ENCODE data around the gene ATRIP.

ATRIP gene

DNA sequence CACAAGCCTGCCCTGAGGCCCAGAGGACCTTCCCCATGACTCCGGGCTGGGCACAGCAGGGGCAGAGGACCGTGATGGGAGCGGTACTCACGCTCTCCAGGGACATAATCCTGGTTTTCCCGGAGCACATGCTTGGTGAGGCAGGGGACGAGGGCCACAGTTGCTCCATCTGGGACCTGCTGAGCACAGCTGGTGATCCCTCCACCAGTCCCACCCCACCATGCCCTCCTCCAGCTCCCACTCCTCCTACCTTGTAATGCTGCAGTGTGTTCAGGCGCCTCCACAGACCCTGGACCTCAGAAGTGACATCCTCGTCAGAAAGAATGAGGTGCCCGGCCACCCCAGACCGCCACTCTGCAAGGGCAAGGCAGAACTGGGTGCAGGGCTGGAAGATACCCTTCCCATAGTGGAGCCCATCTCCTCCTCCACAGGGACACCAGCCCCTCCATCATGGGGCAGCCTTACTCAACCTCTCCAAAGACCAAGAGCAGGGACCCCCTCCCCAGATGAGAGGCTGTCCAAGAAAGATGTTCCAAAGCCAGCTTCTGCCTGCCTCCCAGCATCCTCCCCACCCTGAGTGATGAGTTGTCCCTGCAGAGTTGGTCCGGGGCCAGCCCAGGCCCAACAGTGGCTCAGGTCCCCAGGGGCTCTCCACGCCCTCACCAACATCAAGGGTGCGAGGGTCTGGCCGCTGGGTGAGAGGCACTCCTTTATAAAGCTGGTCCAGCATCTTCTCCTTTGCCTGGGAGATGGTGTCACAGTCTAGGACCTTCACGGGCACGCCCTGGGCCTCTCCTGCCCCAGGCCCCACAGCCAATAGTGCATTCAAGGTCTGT, 36.1 kb upstream of the ATRIP start:
- no peak for DNase-seq (ENCODE audit: low spot score)

DNA sequence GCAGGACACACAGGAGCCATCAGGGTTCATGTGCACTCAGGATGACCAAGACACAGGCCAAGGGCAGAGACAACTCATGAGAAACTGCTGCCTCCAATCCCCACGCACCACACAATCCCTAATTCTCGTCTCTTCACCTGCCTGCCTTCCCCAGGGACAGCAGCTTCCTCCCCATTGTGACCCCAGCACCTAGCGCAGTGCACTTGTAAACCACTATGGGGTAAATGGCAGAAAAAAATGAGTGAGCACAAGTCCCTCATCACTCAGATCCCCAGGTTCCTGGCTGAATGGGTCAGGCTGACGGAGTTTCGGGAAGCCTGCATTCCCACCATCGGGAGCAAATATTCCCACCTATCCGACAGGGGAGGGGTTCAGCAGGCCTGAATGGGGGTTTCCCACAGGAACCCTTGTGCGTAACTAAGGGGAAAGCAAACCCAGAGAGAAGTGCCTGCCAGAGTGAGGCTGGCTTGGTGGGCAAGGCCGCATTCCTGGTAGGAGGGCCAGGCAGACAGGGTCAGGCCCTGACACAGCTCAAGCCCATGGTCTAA, 35.4 kb upstream of the ATRIP start:
- DNase-seq (ENCODE audit: low spot score), result no peak

DNA sequence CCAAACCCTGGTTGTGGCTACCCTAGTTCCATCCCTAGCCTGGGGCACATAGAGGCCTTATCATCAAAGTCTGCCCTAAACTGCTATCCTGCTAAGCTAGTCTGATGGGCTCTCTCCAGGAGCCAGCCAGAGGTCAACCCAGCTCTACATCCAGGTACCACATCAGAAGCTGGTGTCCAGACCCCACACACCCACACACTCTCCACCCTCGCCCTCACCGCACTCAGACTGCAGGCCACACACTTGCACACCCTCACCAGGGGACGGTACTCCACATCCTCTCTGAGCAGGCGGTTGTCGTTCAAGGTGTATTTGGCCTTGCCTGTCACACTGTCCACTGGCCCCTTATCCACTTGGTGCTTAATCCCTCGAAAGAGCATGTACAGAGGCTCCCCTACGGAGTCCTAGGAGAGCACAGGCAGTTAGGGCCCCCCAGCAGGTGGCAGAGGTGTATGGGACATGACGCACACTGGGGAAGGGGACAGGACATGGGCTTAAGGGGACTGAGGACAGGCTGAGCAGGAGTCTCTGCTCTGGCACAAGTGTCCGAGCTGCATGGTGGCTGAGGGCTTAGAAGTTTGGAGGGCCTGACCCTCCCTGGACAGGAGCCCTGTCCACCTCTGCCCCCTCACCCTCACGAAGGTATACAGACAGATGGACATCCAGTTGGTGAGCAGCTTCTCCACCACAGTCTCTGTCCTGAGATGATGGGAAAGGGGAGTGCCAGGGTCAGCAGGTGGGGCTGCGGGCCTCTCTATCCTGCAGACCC, 34.7 kb upstream of the ATRIP start:
- no peak for DNase-seq (ENCODE audit: low spot score)

DNA sequence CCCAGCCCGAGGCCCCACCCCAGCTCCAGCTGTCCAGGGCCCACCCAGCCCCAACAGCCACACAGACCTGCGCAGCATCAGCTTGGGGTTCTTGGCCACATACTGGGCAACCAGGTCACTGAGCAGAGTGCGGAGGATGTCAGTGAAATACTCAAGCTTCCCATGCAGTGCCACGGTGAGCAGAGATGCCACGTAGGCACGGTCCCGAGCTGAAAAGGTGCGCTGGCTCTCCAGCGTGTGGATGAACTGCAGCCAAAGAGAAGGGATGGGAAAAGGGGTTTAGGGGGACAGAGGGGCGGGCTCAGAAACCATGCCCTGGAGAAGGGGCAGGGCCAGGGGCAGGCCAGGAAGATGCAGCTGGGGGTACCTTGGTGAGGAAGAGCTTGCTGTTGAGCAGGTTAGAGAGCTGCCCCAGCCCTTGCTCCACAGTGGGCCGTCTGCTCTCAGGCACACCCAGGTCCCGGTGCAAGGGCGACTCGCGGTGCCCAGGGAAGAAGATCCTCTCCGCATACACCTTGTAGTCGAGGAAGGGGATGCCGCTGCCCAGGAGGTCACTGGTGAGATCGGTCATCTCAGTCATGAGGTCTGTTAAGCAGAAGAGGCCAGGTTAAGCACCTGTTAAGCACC, 34.0 kb upstream of the ATRIP start:
- DNase-seq (ENCODE audit: low spot score), result no peak

DNA sequence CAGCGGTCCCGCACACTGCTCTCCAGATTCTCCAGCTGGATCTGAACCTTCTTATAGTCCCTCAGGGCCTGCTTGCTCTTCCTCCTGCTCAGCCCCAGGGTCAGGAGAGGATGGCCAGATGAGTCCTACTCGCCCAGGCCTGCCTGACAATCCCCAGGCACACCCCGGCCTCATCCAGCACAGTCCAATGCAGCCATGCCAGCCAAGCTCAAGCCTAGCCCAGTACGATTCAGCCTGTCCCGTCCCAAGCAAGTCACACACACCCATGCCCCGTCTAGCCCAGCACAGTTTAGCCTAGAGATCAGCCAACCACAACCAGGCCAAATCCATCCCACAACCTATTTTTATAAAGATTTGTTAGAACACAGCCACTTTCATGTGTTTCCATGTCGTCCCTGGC, 33.5 kb upstream of the ATRIP start:
- DNase-seq (ENCODE audit: low spot score), result no peak

DNA sequence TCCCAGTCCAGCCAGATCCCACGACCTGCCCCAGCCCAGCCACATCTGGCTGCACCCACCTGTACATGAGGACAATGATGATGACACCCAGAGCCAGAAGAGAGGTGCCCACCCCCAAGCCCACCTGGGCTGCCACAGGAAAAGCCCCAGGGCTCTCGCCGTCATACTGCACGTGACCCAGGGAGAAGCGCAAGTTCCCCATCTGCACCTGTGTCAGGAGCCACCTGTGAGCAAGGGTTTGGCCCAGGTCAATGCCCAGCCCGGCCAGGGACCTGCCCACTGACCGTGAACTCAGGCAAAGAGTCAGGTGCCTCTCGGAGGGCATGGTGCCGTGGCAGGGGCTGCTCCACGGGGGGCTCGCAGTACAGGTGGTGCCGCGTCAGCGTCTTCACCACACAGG, 32.9 kb upstream of the ATRIP start:
- no peak for DNase-seq (ENCODE audit: low spot score)

DNA sequence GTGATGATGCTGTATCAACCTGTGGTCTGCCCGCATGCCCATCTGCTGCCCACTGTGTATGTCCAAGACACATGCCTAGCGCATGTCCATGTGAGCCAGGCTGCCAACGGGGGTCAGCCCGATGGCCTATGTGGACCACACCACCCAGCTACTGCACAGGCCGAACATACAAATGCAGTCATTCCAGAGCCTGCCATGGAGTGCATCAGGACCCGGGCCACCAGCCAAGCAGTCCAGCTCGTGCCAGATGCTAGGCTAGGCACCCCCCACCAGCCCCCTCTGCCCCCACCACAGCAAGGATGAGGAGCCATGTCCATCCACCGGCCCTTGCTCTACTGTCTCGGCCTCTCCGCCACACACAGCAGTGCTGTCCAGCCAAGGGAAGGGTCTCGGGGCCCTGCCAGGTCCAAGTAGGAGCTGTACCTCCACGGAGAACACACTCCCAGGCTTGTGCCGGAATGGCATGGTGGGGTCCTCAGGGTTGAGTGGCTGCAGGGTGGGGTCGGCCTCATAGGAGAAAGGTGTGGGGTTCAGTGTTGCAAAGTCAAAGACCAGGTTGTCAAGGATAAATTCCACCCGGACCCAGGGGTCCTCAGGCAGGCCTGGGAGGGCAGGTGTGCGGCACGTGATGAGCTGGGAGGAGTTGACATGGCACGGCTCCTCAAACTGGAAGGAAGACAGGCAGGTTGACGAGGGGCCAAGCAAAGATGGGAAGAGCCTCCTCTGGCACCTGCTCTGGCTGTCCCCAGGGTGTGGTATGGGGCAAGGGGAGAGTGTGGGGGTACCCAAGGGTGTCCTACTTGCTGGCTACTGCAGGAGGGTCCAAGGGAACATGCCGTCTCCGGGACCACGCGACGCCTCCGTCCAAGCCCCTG, 31.9 kb upstream of the ATRIP start:
- DNase-seq (ENCODE audit: low spot score), result no peak

DNA sequence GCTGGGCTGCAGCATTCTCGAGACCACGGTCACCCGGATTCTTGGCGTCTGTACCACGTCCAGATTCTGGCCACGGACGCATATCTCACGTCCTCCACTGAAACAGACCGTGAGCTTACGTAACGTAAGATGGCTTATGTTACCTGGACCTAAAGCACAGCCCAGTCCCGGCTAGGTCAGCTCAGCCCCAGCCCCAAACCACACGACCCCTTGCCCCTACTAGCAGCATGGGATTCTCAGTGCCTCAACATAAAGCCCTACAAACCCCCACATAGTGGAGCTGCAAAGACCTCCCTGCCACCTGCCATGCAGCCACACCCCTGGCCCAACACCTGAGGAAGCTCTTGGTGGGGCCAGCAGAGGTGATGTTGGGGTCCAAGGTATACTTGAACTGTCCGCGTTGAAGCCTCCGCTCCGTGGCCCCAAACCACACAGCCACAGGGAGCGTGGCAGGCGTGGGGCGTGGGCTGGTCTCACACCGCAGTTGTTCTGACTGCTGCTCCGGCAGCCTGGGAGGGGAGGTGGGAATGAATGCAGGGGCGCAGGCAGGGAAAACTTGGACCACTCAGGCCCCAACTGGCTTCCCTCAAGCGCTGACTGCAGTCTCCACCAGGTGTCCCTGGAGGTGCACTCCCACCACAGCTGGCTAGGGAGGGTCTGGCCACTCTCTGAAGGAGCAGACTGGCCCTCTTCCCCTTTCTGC, 31.1 kb upstream of the ATRIP start:
- no peak for DNase-seq (ENCODE audit: low spot score)

DNA sequence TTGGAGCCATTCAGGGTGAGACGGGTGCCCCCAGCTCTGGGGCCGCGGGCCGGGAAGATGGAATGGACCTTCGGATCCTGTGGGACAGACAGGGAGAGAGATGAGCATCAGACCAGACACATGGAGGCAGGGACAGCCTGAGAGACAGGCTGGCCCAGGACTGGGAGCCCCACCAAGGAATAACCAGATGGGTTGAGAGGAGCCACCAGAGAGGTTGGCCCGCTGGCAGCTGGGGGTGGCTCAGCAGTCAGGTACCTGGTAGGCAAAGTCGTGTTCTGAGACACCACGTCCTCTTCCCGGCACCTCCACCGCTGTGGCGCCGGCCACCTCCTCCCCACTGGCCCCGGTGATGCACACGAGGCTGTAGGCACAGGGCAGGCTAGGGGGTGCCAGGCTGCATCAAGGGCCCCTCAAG, 30.4 kb upstream of the ATRIP start:
- no peak for DNase-seq (ENCODE audit: low spot score)

DNA sequence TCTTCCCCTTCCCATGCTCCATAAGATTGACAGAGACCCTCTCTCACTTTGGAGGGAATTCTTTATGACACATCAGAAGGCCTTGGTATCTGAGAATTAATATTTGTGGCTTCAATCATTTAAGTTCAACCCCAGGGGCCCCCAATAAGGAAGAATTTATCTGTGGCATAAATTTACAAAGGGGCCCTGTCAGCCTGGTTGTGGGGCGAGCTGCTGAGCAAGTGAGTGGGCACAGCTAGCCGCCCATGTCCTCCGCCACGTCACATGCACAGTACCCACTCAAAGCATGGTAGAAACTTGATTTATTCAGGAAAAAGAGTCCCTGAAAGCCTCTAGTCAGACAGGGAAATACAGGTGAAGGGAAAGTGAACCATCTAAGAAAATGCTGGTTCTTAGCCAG, 30.0 kb upstream of the ATRIP start:
- no peak for DNase-seq (ENCODE audit: low spot score)

DNA sequence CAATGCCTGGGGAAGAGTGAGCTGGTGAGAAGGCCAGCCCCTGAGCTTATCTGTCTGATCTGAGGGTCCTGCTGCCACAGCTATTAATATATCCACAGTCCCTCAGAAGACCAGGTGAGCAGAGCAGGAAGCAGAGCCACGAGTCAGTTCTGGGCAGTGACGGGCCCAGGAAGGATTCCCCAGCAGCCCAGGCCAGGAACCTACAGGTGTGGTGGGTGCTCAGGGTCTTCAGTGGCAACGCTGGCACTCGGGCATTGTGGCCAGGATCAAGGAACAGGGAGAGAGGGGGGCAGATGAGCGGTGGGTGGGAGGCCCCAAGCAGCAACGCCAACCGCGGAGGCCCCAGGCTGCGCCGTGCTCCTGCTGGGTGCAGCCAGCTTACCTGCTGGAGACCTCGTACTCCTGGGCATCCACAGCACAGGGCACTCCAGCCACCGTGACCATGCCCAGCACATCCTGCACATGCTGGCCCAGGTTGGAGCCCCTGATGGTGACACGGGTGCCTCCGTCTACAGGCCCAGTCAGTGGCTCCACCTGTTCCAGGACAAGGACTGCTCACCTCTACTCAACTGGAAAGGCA, 28.9 kb upstream of the ATRIP start:
- no peak for DNase-seq (ENCODE audit: low spot score)

DNA sequence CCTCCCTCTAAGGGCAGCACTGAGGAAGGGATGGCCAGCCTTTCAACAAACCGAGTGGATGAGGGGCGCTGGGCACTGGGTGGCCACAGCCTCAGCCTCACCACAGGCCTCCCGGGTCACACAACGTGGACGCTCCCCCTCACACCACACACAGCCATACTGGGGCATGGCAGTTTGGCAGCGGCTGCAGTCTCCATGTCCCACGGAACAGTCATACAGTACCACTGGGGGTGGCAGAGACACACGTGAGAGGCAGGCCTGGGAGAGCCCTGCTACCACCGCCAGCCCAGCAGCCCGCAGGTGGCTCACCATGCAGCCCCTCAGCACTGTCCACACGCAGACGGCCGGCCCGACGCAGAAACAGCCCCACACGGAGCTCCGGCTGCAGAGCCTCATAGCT, 28.4 kb upstream of the ATRIP start:
- DNase-seq (ENCODE audit: low spot score), result no peak

DNA sequence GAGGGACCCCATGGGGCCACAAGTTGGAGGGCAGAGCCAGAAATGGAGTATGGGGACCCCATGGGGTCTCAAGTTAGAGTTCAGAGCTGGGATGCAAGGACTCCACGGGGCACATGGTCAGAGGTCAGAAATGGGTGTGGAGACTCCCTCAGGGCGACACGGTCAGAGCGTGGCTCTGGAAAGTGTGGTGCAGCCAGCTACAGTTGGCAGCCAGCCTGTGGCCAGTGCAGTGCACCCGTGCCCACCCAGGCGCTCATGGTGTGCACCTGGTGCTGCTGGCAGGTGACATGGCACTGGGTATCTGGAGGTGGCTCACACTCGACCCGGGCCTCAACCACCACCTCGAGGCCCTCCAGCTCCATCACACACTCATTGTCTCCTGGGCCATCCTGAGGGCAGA, 27.9 kb upstream of the ATRIP start:
- no peak for DNase-seq (ENCODE audit: low spot score)

DNA sequence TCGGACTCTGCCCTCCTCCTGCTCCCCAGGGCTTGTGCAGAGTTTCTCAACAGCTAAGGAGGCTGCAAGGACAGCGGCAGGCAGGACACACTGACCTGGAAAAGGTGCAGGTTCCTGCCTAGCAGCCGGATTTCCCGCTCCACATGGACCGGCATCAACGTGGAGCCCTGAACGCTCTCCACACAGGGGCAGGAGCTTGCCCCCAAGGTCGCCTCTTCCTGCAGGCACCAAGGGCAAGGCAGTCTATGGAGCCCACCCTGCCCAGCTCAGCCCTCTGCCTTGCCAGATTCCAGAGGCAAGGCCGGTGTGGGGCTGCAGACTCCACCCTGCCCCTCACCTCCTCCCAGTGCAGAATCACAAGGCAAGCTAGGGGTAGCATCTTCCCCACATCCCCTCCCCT, 27.4 kb upstream of the ATRIP start:
- DNase-seq (ENCODE audit: low spot score), result no peak

DNA sequence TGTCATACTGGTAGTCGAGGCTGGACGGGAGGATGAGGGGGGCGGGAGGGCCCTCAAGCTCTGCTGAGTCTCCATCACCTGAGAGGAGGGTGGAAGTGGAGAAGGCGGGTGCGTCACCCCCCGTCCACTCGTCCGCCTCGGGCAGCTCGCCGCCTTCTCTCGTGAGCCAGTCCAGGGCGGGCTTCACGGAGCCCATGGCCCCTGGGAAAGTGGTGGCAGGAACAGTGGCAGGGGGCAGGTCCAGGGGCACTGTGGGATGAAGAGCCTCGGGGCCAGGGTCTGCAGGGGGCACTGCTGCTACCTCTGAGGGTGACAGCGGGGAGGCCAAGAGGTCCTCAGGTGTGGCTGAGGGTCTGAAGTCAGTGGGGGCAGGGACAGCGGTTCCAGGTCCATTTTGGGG, 26.9 kb upstream of the ATRIP start:
- no peak for DNase-seq (ENCODE audit: low spot score)

DNA sequence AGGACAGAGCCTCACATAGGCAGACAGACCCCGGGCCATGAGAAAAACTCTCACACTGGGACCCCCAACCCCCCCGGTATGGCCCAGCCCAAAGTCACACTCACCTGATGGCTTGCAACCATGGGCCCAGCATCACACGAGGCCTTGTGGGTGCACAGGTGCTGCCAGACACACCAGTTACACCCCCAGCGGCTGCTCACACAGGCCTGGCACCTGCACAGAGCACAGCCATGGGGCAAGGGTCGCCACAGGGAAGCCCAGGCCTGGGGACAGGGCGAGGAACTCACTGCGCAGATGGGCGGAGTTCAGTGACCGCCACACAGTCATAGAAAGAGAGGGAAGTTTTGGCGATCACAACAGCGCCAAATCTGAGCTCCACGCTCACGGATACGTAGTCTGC, 26.0 kb upstream of the ATRIP start:
- no peak for DNase-seq (ENCODE audit: low spot score)

DNA sequence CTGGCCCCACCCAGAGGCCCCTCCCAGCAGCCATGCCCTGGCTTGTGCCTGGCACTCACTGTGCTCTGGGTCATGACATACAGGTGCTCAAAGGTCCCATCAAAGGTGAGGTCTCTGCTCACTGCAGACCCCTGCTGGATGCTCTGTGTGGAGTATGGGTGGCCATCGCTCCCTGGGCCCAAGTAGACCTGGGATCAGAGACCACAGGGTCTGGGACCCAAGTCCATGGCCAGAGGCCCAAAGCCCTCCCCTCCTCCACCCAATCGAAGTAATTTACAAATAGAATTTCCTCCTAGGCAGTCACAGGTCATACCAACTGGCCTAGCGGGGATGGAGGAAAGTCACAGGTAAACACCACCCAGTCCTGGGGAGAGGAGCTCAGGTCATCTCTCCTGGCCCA, 24.3 kb upstream of the ATRIP start:
- no peak for DNase-seq (ENCODE audit: low spot score)

DNA sequence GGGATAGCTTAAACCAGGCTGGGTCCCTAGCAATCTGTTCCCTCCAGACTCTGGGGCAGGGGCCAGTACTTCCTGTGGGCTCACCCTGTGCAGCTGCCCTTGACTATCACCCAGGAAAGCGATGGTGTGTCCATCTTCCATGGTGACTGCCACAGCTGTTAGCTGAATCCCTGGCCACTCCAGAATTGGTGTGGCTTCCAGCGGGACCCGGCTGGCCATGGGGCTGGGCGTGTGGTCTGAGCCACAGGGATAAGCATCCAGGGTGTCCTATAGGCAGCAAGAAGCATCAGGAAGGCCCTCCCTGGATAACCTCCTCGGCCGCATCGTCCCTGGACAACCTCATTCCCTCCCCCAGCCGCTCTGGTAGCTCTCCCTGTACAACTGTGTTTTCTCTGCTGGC, 23.9 kb upstream of the ATRIP start:
- DNase-seq (ENCODE audit: low spot score), result no peak

DNA sequence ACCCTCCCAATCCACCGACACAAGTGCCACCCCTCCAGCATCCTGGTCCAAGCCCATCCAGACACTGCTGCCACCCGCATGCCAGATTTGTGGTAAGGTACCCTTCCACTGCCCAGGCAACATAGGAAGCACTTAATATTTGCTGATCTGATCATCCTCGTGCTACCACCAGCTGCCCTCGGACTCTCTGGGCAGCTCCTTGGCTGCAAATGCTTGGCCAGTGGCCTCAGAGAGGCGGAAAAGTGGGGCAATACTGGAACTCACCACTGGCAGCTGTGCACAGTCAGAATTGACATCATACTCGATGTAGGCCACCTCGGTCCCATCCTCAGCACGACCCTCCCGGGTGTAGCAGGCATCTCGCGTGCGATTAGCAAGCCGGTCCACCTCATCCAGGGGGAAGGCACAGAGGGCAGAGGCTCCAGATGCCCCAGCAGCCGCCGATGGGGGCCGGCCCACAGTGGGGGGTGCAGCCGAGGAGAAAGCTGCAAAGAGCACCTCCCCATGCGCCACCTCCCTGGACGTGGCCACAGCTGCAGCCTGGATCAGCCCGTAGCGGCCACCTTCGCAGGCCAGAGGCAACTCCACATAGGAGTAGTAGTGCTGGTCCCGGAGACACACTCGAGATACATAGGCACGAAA, 23.2 kb upstream of the ATRIP start:
- no peak for DNase-seq (ENCODE audit: low spot score)
